Activated naive CD4-positive, alpha-beta T cell (primary cell): ENCODE measurements around the gene TFCP2L1.

ENCODE experiments used
- DNase-seq, 4 experiments: peaks; one replicate each; lab custom pipeline; 2025; lab: John Stamatoyannopoulos, UW

The TFCP2L1 gene

GRCh38 chr2:121219866-121220265 is 65.1 kb downstream of the TFCP2L1 start:
- no peak for DNase-seq

- no peak for DNase-seq
Measured at GRCh38 chr2:121218386-121218938, 66.5 kb downstream of the TFCP2L1 start.

GRCh38 chr2:121217627-121218026 is 67.4 kb downstream of the TFCP2L1 start:
- DNase-seq: no peak

GRCh38 chr2:121214296-121214695 is 70.7 kb downstream of the TFCP2L1 start:
- DNase-seq: no peak

- no peak for DNase-seq
Measured at GRCh38 chr2:121213386-121213785, 71.6 kb downstream of the TFCP2L1 start.

GRCh38 chr2:121212661-121213325 is 72.2 kb downstream of the TFCP2L1 start:
- no peak for DNase-seq

- no peak for DNase-seq
Measured at GRCh38 chr2:121211689-121212151, 73.3 kb downstream of the TFCP2L1 start.

- DNase-seq: no peak
Measured at GRCh38 chr2:121211251-121211650, 73.8 kb downstream of the TFCP2L1 start.

GRCh38 chr2:121210691-121211090 is 74.3 kb downstream of the TFCP2L1 start:
- DNase-seq: no peak

GRCh38 chr2:121209014-121209610 is 75.9 kb downstream of the TFCP2L1 start:
- DNase-seq: no peak

- DNase-seq: no peak
Measured at GRCh38 chr2:121207494-121207893, 77.5 kb downstream of the TFCP2L1 start.

GRCh38 chr2:121205321-121205942 is 79.6 kb downstream of the TFCP2L1 start:
- DNase-seq: no peak

GRCh38 chr2:121203591-121204249 is 81.3 kb downstream of the TFCP2L1 start:
- DNase-seq: no peak

GRCh38 chr2:121202541-121203310 is 82.3 kb downstream of the TFCP2L1 start:
- DNase-seq: no peak

GRCh38 chr2:121201796-121202195 is 83.2 kb downstream of the TFCP2L1 start:
- no peak for DNase-seq

GRCh38 chr2:121200419-121201315 is 84.3 kb downstream of the TFCP2L1 start:
- DNase-seq: no peak

- no peak for DNase-seq
Measured at GRCh38 chr2:121200011-121200347, 85.0 kb downstream of the TFCP2L1 start.

GRCh38 chr2:121199281-121200010 is 85.6 kb downstream of the TFCP2L1 start:
- DNase-seq: no peak

GRCh38 chr2:121197369-121198091 is 87.5 kb downstream of the TFCP2L1 start:
- no peak for DNase-seq

- DNase-seq: no peak
Measured at GRCh38 chr2:121196849-121197155, 88.2 kb downstream of the TFCP2L1 start.
